C4-2B (cell line): ENCODE data around the gene SPON1.

ENCODE experiments used
- CTCF ChIP-seq: fragments of 450-650 bp; conservative IDR thresholded peaks from 2 replicates; pipeline ENCODE4 v1.5.1; 2017; ENCODE audit warnings: mild to moderate bottlenecking
- ZFX ChIP-seq: fragments of 450-650 bp; IDR thresholded peaks from 2 replicates; pipeline ENCODE4 v1.6.1; 2017

GRCh38 chr11:13993096-13993765 is 30.7 kb downstream of the SPON1 start:
- TF ChIP-seq CTCF (no peak), ZFX (no peak)
